Liver (tissue), 2 donors: ENCODE measurements around the gene ZNF780B.

ENCODE experiments used
- FOXA2 ChIP-seq: IDR thresholded peaks from 2 replicates; pipeline ENCODE4 v1.6.1; 2016; ENCODE audit warnings: antibody characterized with exemption
- TF ChIP-seq, protein P1 (sequence below): fragments of 150-350 bp; IDR thresholded peaks from 2 replicates; pipeline ENCODE4 v1.5.1; 2017; ENCODE audit warnings: improper control_type of control experiment, low read depth, low read length; ENCODE audit not compliant: missing input control
- TF ChIP-seq, protein P2 (sequence below): IDR thresholded peaks from 2 replicates; pipeline ENCODE4 v1.6.1; 2016; ENCODE audit warnings: antibody characterized with exemption, mild to moderate bottlenecking
- TF ChIP-seq, protein P3 (sequence below): IDR thresholded peaks from 2 replicates; pipeline ENCODE4 v1.6.1; 2016; ENCODE audit warnings: antibody characterized with exemption
- donor health status: healthy.

DNA sequence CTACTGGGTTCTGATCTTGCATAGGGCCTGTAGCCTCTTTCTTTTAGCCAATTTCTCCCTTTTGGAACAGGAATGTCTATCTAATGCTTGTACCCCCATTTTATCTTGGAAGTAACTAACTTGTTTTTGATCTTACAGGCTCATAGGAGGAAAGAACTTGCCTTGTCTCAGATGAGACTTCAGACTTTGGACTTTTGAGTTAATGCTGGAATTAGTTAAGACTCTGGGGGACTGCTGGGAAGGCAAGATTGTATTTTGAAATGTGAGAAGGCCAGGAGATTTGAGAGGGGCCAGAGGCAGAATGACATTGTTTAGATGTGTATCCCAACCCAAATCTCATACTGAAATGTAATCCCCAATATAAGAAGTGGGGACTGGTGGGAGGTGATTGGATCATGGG, 61.7 kb downstream of the ZNF780B start:
- TF ChIP-seq, protein P1, sequence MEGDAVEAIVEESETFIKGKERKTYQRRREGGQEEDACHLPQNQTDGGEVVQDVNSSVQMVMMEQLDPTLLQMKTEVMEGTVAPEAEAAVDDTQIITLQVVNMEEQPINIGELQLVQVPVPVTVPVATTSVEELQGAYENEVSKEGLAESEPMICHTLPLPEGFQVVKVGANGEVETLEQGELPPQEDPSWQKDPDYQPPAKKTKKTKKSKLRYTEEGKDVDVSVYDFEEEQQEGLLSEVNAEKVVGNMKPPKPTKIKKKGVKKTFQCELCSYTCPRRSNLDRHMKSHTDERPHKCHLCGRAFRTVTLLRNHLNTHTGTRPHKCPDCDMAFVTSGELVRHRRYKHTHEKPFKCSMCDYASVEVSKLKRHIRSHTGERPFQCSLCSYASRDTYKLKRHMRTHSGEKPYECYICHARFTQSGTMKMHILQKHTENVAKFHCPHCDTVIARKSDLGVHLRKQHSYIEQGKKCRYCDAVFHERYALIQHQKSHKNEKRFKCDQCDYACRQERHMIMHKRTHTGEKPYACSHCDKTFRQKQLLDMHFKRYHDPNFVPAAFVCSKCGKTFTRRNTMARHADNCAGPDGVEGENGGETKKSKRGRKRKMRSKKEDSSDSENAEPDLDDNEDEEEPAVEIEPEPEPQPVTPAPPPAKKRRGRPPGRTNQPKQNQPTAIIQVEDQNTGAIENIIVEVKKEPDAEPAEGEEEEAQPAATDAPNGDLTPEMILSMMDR: no peak
- TF ChIP-seq, protein P2, sequence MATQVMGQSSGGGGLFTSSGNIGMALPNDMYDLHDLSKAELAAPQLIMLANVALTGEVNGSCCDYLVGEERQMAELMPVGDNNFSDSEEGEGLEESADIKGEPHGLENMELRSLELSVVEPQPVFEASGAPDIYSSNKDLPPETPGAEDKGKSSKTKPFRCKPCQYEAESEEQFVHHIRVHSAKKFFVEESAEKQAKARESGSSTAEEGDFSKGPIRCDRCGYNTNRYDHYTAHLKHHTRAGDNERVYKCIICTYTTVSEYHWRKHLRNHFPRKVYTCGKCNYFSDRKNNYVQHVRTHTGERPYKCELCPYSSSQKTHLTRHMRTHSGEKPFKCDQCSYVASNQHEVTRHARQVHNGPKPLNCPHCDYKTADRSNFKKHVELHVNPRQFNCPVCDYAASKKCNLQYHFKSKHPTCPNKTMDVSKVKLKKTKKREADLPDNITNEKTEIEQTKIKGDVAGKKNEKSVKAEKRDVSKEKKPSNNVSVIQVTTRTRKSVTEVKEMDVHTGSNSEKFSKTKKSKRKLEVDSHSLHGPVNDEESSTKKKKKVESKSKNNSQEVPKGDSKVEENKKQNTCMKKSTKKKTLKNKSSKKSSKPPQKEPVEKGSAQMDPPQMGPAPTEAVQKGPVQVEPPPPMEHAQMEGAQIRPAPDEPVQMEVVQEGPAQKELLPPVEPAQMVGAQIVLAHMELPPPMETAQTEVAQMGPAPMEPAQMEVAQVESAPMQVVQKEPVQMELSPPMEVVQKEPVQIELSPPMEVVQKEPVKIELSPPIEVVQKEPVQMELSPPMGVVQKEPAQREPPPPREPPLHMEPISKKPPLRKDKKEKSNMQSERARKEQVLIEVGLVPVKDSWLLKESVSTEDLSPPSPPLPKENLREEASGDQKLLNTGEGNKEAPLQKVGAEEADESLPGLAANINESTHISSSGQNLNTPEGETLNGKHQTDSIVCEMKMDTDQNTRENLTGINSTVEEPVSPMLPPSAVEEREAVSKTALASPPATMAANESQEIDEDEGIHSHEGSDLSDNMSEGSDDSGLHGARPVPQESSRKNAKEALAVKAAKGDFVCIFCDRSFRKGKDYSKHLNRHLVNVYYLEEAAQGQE: no peak
- TF ChIP-seq, protein P3, sequence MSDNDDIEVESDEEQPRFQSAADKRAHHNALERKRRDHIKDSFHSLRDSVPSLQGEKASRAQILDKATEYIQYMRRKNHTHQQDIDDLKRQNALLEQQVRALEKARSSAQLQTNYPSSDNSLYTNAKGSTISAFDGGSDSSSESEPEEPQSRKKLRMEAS: no peak
- no peak for TF ChIP-seq FOXA2
